ENCODE data around the gene CDC25C. TPM values are rescaled to one million over a fixed set of nuclear protein-coding genes. Genes with fewer than 3 reads are reported as not detected.
A peak's percentile ranks its signal among the peaks of the same experiment; 100 is the strongest.

CDC25C gene
- total and polyA plus RNA-seq, 7 donors, result 0.27 to 5.9 (median 1.7) TPM; not detected in 3

GRCh38 chr5:138364576-138364975 is 33.0 kb upstream of the CDC25C start:
- no peak for DNase-seq
- Histone ChIP-seq H3K27me3 (no peaks in the 10 kb centered on the region), H3K4me3 (no peak overlapping the region), H3K4me1 (peaks cover 0 to 45% (median 38%) of the 10 kb centered on the region in 4 donors), H3K9me3 (no peaks in the 10 kb centered on the region), H3K27ac (no peak overlapping the region), H3K36me3 (no peaks in the 10 kb centered on the region)
- WGBS, 2 donors, result 93 to 94% methylated on average over 1 of the region's 1 CpG
- TF ChIP-seq POLR2A (IDR thresholded peaks at IDR 0.05), result no peak
- TF ChIP-seq POLR2AphosphoS5 (IDR thresholded peaks at IDR 0.05), result no peak
- no peak for TF ChIP-seq CTCF (IDR thresholded peaks at IDR 0.05)
- no peak for TF ChIP-seq EP300 (IDR thresholded peaks at IDR 0.05)
- intact Hi-C loops (cut with DNase I), result no loop called here

GRCh38 chr5:138360941-138361452 is 29.4 kb upstream of the CDC25C start:
- intact Hi-C loops (cut with DNase I), result no loop called here
- TF ChIP-seq POLR2AphosphoS5 (IDR thresholded peaks at IDR 0.05) (no peak), EP300 (IDR thresholded peaks at IDR 0.05) (no peak), CTCF (IDR thresholded peaks at IDR 0.05) (no peak), POLR2A (IDR thresholded peaks at IDR 0.05) (no peak)
- no peaks in the 10 kb centered on the region for H3K27me3 ChIP-seq
- no peak overlapping the region for H3K4me3 ChIP-seq
- WGBS, 2 donors, result 94 to 95% methylated on average over 1 of the region's 1 CpG
- DNase-seq, result no peak
- H3K36me3 ChIP-seq, result no peaks in the 10 kb centered on the region
- no peak overlapping the region for H3K27ac ChIP-seq
- H3K4me1 ChIP-seq, result peaks cover 0 to 28% (median 20%) of the 10 kb centered on the region in 4 donors
- no peaks in the 10 kb centered on the region for H3K9me3 ChIP-seq

GRCh38 chr5:138359621-138360020 is 28.0 kb upstream of the CDC25C start:
- intact Hi-C loops (cut with DNase I), result no loop called here
- no peak for DNase-seq
- 77 to 80% methylated on average over 3 of the region's 3 CpGs for WGBS, 2 donors
- TF ChIP-seq CTCF (IDR thresholded peaks at IDR 0.05) (no peak), POLR2A (IDR thresholded peaks at IDR 0.05) (no peak), POLR2AphosphoS5 (IDR thresholded peaks at IDR 0.05) (no peak), EP300 (IDR thresholded peaks at IDR 0.05) (no peak)
- Histone ChIP-seq H3K4me3 (no peak overlapping the region), H3K9me3 (no peaks in the 10 kb centered on the region), H3K4me1 (peaks cover 0 to 42% (median 34%) of the 10 kb centered on the region in 4 donors), H3K36me3 (no peaks in the 10 kb centered on the region), H3K27ac (no peak overlapping the region), H3K27me3 (no peaks in the 10 kb centered on the region)

- Histone ChIP-seq H3K27ac (peak overlapping the region in 3 of 4 donors; percentile 95 to 98 (median 96)), H3K4me3 (peak overlapping the region in 2 of 4 donors; percentile 85 to 91), H3K9me3 (no peaks in the 10 kb centered on the region), H3K36me3 (no peaks in the 10 kb centered on the region), H3K4me1 (peaks cover 0 to 40% (median 34%) of the 10 kb centered on the region in 4 donors), H3K27me3 (no peaks in the 10 kb centered on the region)
- intact Hi-C loops (cut with DNase I), result no loop called here
- DNase-seq, result no peak
- 26 to 28% methylated on average over 6 of the region's 6 CpGs for WGBS, 2 donors
- no peak for TF ChIP-seq POLR2AphosphoS5 (IDR thresholded peaks at IDR 0.05)
- no peak for TF ChIP-seq POLR2A (IDR thresholded peaks at IDR 0.05)
- TF ChIP-seq EP300 (IDR thresholded peaks at IDR 0.05), result no peak
- TF ChIP-seq CTCF (IDR thresholded peaks at IDR 0.05), result no peak
Measured at GRCh38 chr5:138354926-138355378, 23.3 kb upstream of the CDC25C start.

- peaks cover 0 to 38% (median 34%) of the 10 kb centered on the region in 4 donors for H3K4me1 ChIP-seq
- TF ChIP-seq CTCF (IDR thresholded peaks at IDR 0.05) (no peak), POLR2A (IDR thresholded peaks at IDR 0.05) (no peak), POLR2AphosphoS5 (IDR thresholded peaks at IDR 0.05) (no peak), EP300 (IDR thresholded peaks at IDR 0.05) (no peak)
- intact Hi-C loops (cut with DNase I), result no loop called here
Measured at GRCh38 chr5:138354387-138354786, 22.8 kb upstream of the CDC25C start.

More at GRCh38 chr5:138354387-138354786, 22.8 kb upstream of the CDC25C start:
- Histone ChIP-seq H3K36me3 (no peaks in the 10 kb centered on the region), H3K27ac (peak overlapping the region; percentile 95 to 98 (median 96)), H3K9me3 (no peaks in the 10 kb centered on the region), H3K4me3 (peak overlapping the region; percentile 61 to 91 (median 88)), H3K27me3 (no peaks in the 10 kb centered on the region)
- 7 to 12% methylated on average over 5 of the region's 5 CpGs for WGBS, 2 donors
- no peak for DNase-seq

Measured in sigmoid colon (tissue), 7 donors.